Activated CD4-positive, alpha-beta T cell treated with anti-CD3 and anti-CD28 coated beads, Interleukin-2, Interleukin-6, amounts not matched to agents 100 ng/mL and 50 ng/mL, durations not matched to agents 16 hours and 8 hours (primary cell): Measurements from ENCODE around the gene MYO1G.
A peak's percentile ranks its signal among the peaks of the same experiment; 100 is the strongest.
"Not testable (repeated sequence)": the region's sequence is repeated elsewhere in the genome, so short reads cannot be mapped to it uniquely, and the experiment has no call there.

ENCODE experiments used
- DNase-seq: peaks from one replicate; pipeline ENCODE4 v3.0.0-alpha.2; 2020

The MYO1G gene

DNA sequence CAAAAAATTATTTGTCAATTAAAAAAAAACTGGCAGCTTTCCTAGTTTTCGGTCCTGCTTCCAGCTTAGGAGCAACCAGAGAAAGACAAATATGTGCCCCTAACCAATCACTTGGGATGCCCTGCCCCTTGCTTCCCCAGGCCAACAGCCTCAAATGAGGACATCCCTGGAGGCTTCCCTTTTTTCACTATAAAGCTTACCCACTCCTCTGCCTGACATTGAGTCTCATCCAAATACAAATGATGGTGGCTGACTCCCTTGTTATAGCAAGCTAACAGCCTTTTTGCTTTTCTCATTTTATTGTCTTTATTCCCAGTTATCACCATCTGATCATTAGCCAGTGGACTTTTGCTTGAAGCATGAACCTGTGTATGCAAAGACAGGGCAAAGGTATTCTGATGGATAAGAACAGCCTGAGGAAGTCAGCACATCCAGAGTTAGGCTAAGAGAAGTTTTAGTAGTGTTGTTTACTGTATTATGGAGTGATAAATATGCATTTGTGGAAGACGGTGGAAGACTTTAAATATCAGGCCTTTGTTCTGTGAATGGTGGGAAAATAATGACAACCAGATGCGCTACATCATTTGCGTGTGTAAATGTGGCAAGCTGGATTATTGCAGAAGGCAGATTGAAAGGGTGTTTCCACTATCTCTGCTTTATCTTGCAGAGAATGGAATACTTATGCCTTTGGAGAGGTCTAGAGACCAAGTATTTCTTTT, 19.5 kb upstream of the MYO1G start:
- no peak for DNase-seq

DNA sequence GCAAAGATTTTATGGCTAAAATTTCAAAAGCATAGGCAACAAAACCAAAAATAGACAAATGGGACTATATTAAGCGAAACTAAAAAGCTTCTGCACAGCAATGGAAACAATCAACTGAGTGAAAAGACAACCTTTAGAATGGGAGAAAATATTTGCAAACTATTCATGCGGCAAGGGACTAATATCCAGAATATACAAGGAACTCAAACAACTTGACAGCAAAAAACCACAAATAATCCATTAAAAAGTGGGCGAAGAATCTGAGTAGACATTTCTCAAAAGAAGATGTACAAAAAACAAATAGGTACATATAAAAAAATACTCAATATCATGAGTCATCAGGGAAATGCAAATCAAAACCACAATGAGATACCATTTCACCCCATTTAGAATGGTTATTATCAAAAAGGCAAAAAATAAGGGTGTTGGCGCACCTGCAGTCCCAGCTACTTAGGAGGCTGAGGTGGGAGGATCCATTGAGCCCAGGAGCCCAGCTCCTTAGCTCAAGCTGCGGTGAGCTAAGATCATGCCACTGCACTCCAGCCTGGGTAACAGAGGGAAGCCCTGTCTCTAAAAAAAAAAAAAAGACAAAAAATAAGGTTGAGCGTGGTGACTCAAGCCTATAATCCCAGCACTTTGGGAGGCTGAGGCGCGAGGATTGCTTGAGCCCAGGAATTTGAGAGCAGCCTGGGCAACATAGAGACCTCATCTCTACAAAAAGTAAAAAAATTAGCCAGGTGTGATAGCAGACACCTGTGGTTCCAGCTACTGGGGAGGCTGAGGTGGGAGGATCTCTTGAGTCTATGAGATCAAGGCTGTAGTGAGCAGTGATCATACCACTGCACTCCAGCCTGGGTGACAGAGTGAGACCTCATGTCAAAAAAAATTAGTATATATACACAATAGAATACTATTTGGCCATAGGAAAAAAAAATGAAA, 17.0 kb upstream of the MYO1G start:
- DNase-seq, result no peak

DNA sequence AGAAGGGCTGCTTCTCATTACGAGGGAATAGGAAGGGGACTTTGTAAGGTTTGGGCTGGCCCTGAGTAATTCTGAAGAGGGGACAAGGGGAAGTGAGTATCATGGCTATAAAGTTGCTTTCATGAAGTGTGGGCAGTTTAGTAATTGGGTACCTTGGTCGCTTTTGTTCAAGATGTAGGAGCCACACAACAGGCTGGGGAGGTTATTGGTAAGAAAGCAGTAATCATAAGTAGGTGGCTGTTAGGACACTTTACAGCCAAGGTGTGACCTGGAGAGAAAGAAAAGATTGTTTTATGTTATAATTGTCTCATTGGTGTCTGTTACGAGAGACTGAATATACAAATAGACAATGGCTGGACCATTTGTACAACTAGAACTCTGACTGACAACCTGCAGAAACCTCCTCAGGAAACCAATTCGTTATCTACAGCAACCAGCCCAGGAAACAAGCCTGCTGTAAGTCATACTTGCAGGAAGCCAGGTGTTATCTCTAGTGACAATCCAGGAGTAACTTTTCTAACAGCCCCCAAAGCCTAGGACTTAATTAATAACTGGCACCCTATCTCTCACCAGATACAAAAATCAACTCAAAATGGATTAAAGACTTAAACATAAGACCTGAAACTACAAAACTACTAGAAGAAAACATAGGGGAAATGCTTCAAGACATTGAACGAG, 16.2 kb upstream of the MYO1G start:
- no peak for DNase-seq

DNA sequence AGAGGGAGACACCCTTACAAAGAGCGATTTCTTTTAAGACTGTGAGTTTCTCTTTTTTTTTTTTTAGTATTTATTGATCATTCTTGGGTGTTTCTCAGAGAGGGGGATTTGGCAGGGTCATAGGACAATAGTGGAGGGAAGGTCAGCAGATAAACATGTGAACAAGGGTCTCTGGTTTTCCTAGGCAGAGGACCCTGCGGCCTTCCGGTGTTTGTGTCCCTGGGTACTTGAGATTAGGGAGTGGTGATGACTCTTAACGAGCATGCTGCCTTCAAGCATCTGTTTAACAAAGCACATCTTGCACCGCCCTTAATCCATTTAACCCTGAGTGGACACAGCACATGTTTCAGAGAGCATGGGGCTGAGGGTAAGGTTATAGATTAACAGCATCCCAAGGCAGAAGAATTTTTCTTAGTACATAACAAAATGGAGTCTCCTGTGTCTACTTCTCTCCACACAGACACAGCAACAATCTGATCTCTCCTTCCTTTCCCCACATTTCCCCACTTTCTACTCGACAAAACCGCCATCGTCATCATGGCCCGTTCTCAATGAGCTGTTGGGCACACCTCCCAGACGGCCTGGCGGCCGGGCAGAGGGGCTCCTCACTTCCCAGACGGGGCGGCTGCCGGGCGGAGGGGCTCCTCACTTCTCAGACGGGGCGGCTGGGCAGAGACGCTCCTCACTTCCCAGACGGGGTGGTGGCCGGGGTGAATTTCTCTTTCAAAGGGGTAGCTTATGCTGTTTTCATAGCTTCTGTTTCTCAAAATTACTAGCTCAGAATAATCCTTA, 13.4 kb upstream of the MYO1G start:
- DNase-seq, result not testable (repeated sequence)

DNA sequence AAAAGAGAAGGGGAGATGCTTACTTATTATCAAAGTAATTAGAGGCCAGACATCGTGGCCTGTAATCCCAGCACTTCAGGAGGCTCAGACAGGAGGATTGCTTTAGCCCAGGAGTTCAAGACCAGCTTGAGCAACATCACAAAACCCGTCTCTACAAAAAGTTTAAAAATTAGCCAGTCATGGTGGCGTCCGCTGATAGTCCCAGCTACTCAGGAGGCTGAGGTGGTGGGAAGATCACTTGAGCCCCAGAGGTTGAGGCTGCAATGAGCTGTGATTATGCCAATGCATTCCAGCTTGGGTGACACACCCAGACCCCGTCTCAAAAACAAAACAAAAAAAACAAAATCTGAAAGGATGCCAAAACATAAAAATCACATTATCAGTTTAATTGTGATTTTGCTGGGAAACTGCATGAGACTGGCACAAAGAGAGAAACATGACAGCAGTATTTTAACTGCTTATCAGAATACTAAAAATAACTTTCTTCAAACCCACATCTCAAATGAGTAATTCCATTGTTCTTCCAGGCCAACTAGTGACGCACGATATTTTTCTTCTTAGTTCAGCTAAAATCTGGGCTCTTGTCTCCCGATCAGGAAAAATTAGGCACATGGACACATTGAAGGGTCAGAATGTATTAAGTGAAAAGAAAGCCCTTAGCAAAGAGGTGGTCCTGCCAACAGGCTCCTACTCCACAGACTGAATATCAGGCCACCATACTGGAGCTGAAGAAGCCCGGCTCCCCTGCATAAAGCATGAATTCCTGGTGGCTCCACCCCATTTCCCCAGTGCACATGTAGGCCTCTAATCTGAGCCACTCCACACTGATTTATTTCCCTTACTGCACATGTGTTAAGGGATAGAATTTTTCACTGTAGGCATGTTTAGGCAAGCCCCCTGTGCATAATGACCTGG, 11.6 kb upstream of the MYO1G start:
- no peak for DNase-seq

DNA sequence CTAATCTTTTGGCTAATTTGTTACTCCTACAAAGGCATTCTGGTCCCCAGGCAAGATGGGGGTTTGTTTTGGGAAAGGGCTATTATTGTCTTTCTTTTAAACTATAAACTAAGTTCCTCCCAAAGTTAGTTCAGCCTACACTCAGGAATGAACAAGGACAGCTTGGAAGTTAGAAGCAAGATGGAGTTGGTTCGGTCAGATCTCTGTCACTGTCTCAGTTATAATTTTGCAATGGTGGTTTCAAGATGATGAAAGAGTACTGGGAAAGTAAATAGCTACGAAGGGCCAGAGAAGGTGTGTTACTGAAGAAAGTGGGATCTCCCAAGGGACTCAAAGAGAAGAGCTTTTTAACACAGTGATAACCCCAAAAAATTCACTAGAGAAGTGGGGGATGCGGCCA, 10.3 kb upstream of the MYO1G start:
- DNase-seq, result no peak

DNA sequence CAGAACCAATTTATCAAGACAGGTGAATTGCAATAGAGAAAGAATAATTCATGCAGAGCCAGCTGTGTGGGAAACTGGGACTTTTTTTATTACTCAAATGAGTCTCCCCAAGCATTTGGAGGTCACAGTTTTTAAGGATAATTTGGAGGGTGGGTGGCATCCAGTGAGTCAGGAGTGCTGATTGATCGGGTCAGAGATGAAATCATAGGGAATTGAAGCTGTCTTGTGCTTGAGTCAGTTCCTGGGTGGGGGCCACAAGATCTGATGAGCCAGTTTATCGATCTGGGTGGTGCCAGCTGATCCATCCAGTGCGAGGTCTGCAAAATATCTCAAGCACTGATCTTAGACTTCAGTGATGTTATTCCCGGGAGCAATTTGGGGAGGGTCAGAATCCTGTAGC, 9.9 kb upstream of the MYO1G start:
- DNase-seq, result no peak

DNA sequence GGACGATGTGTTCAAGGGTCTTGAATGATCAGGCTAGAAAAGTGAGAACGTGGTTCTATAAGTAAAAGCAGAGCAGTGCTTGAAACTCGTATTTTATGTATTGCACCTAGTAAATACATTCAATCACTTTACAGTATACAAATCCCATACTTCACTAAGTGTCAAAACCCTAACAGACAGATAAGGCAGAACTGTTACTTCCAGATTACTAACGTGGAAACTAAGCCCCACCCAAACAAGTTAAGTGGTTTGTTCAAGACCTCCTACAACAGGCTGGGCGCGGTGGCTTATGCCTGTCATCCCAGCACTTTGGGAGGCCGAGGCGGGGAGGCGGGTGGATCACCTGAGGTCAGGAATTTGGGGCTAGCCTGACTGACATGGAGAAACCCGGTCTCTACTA, 9.2 kb upstream of the MYO1G start:
- DNase-seq, result no peak

DNA sequence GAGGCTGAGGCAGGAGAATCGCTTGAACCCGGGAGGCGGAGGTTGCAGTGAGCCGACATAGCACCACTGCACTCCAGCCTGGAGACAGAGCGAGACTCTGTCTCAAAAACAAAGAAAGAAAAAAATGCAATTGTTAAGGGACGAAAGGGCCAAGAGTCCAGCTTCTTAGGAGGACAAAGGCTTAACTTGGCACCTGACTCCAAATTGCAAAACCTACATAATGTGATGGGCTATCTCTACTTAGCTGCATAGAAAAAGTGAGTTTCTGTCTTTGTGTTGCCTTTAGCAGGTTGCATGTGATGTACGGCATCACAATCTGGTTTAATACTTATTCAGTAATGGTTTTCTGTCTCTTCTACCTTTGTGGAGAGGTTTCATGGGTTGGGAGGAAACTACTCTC, 8.6 kb upstream of the MYO1G start:
- no peak for DNase-seq

DNA sequence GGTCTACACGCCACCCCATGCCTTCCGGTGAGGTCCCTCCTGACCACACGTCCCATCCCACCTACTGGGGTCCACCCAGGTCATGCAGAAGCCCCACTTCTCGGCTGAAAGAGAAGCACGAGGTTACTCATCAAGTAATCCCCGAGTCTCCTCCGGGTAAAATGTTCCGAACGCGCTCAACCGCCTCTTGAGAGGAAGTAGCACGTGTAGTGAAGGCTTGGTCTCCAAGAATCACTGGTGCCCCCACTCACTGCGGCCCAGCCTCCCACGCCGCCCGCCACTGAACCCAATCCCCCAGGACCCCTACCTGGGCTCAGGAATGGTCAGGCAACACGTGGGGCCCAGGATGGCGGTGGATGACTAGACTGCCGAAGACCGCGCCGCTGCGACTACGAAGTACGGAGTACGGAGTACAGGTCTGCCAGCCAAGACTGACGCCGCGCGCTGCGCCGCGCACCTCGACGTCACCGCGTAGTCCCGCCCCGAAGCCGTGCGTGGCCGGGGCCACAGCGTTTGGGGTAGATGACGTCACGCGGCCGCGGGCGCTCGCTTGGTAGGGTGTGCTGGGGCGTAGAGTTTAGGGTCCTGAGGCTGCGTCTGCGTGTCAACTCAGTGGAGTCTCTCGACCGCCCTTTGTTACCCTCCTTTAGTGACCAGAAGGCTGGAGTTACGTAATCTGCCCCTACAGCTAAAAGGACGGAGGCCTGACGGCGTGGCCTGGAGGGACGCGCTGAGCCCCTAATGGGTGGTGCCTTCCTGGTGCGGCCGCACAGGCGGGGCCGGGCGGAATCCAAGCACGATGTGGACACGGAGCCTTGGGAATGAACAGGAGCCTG, 7.6 kb upstream of the MYO1G start:
- DNase-seq, result peak; percentile 98

DNA sequence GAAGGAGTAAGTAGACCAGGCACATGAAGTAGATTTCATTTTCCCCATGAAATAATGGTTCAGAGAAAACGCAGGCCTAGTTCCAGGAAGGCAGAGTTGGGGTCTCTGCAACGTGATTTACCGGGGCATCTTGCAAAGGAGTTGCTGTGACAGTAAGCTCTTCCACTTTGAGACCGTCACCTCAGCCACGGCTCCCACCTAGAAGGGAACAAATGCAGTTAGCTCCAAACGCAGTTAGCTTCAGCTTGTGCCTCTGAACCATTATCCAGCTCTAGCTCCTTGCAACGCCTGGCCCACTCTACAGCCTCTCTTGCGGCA, 7.0 kb upstream of the MYO1G start:
- no peak for DNase-seq

DNA sequence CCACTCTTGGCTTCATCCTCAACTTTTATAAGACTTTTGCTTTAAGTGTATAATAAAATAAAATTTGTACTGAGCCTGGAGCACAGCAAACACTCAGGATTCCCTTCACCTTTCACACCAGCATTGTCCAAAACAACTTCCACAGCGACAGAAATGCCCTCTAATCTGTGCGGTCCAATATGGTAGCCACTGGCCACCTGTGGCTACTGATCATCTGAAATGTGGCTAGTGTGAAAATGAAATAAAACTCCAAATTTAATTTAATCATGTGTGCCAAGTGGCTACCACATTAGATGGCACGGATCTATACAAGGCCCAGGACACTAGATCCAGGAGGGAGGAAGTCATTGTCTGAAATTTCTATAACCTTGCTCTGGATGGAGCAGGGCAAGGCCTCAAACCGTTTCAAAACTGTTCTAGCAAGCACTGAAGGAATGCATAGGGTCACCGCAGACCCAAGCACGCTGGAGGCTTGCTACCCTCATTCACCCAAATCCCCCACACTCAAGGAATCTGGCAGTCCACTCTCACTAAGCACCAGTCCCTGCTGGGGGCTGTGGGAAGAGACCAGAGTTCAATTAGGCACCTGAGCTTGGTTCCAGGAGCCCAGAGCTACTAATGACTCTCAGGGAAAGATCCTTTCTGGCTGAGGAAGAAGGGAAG, 6.3 kb upstream of the MYO1G start:
- no peak for DNase-seq

DNA sequence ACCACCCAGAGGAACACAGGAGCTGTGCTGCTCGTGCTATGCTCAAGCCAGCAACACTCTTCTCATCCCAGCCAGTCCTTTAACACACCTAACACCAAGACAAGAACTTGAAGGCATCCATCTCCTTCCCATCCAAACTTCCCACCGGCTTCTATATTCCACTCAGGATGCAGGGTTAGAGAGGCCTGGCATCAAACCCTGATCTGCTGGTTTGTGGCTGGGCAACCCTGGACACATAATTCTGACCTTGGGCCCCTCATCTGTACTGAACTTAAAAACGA, 5.6 kb upstream of the MYO1G start:
- DNase-seq, result no peak

DNA sequence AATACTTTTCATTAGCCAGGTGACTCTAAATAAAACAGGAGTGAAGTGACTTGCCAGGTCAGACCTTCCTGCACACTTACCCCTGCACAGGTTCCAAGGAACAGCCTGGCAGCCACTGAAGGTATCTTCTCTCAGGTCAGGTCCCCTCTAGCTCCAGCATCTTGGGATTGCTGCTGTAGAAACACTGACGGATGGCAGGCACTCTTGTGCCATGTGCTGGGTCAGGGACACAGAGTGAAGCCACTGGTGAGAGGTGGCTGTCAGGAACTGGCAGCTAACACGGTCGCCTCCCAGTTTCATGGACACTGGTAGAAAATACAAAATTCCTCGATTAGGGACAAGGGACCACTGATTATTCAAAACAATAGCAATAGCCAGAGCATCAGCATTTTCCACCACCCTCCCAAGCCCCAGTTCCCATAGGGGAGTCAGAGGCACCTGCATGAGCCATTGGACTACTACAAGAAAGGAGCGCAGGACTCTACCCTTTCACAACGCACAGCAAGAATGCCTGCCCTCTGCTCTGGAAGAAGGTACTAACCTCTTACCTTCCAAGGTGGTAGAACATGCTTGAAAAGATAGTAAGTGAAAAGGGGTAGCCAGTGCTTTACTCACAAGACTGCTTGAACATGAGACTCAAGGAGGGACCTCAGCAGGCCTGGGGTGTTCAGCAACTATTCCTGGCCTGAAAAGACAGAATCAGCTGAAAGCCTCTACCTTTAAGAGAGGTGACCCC, 5.1 kb upstream of the MYO1G start:
- no peak for DNase-seq

DNA sequence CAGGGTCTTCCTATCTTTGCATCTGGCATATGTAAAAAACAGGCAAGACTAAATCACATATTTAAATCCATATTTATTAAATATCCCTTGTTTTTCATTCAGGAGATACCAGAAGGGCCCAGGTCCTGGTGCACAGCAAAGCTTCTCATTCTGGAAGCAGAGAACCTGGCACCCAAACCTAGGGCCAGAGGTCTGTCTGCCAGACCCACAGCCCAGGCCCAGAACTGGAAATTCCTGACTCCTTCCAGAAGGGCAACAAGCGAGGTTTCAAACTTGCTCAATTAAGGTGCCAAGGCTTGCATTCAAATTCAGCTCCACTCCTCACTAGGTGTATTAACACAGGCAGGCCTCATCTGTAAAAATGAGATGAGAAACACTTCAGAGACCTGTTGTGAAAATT, 4.2 kb upstream of the MYO1G start:
- no peak for DNase-seq

DNA sequence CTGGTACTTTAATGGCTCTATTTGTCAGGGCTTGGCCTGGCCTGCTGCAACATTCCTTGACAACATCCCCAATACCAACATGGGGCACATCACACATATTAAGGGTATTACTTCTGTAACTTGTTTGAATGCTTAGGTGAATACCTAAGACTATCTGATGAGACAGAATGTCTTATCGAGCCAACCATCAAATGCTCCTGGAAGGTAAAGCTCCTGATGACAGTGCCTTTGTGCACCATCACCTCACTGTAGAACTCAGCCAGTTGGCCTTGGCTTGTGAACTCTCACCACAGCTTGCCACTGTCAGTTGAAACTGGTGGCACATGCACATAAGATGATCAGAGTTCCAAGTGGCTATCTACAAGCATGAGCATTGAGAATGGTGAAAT, 3.7 kb upstream of the MYO1G start:
- DNase-seq, result no peak

DNA sequence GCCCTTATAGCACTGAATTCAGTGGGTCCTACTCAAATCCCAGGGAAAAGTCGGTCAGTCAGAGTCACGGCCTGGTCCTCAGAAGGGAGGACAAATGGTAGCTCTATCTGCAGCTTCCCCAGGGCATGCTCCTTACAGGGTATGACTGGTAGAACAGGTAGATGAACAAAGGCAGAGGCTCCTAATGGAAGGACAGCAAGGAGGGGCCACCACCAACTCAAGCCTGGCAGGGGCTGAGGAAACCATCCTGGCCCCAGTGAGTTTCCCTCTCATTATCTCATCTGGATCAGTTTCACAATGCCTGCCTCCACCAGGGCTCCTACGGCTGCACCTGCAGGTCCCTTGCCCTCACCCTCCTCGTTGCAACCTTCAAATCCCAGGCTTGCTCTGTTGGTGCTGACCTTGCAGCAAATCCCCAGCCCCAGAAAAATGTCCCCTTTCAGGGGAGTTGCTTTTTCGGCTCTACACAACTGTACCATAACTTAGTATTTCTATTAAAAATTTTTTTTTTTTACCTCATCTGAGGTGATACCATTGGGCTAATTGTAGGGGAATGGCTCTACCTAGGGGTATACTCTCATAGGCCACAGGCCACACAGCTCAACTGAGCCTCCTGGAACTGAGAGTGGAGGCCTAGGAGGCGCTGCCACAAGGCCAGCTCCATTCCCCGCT, 2.4 kb upstream of the MYO1G start:
- DNase-seq, result peak; percentile 63

DNA sequence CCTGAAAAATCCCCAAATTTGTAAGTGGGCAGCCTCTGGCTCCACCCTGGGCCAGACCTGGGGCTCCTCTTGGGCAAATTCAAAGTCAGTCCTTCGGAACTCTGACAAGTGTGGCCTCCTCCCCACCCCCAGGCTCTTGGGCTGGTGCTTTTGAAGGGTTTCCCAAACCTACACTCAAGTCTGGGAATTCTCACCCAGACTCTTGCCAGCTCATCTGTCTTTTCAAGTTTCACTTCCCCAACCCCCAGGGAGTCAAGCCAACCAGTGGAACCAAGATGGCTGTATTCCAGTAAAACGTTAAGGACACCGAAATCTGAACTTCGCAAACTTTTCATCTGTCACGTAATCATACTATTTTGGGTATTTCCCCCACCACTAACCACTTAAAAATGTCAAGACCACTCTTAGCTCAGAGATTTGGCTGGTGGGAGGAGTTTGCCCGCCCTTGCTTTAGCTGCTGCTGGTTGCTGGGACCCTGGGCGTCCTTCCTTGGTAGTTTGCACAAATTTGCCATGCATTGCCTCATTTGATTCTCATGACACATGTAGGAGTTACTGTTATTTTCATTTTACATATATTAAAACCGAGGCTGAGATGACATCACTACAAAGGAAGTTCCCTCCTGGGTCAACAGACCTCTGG, 1.7 kb upstream of the MYO1G start:
- peak; percentile 90 for DNase-seq
